OCI-LY1 (cell line): Measurements from ENCODE around the gene TACSTD2.

ENCODE experiments used
- EZH2 ChIP-seq: fragments of 200-600 bp; sonication (generic), shearing (Covaris generic); IDR thresholded peaks from 2 replicates; pipeline ENCODE4 v1.8.0; 2017; ENCODE audit warnings: borderline replicate concordance, mixed run types, mild to moderate bottlenecking, antibody characterized with exemption, low read length, moderate library complexity, mixed read lengths
- TF ChIP-seq, protein P1 (sequence below): fragments of 200-600 bp; sonication (generic), shearing (Covaris generic); IDR thresholded peaks from 2 replicates; pipeline ENCODE4 v1.5.1; 2017; ENCODE audit warnings: mild to moderate bottlenecking, antibody characterized with exemption, low read length, moderate library complexity, mixed read lengths

GRCh38 chr1:58619286-58620054, 42.4 kb upstream of the TACSTD2 start:
- TF ChIP-seq, protein P1, sequence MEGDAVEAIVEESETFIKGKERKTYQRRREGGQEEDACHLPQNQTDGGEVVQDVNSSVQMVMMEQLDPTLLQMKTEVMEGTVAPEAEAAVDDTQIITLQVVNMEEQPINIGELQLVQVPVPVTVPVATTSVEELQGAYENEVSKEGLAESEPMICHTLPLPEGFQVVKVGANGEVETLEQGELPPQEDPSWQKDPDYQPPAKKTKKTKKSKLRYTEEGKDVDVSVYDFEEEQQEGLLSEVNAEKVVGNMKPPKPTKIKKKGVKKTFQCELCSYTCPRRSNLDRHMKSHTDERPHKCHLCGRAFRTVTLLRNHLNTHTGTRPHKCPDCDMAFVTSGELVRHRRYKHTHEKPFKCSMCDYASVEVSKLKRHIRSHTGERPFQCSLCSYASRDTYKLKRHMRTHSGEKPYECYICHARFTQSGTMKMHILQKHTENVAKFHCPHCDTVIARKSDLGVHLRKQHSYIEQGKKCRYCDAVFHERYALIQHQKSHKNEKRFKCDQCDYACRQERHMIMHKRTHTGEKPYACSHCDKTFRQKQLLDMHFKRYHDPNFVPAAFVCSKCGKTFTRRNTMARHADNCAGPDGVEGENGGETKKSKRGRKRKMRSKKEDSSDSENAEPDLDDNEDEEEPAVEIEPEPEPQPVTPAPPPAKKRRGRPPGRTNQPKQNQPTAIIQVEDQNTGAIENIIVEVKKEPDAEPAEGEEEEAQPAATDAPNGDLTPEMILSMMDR, result no peak
- TF ChIP-seq EZH2, result no peak
